ENCODE data around the gene PIGU. TPM values are rescaled to one million over a fixed set of nuclear protein-coding genes. Genes with fewer than 3 reads are reported as not detected.
"Not testable (repeated sequence)": the region's sequence is repeated elsewhere in the genome, so short reads cannot be mapped to it uniquely, and the experiment has no call there.

PIGU gene
- total RNA-seq, 1 donor from 2014 or later: 12.3 TPM

DNA sequence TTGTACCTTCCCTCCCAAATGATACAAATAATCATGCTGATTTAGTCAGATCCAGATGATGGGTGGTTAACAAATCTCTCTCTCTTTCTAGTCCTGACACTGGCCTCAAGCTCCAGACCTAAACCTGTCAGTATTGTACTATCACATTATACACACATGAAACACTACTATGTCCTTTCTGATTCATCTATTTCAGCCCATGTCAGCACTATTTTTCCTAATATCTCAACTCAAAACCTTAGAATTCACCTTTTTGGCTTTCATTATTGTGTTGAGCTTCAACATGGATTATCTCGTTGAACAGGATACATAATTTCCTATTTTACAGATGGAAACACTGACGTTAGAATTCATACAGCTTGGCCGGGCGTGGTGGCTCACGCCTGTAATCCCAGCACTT lies 3.5 kb downstream of the PIGU start:
- Histone ChIP-seq H3K4me3 (no peak overlapping the region), H3K27ac (no peak overlapping the region), H3K27me3 (no peaks in the 10 kb centered on the region), H3K9me3 (no peaks in the 10 kb centered on the region), H3K36me3 (no peaks in the 10 kb centered on the region), H3K4me1 (peaks cover 21% of the 10 kb centered on the region)
- DNase-seq (ENCODE audit: extremely low spot score in 2 of 2): no peak
- no peak for TF ChIP-seq POLR2A (IDR thresholded peaks at IDR 0.05)
- no peak for TF ChIP-seq CTCF (IDR thresholded peaks at IDR 0.05)
- no peak for TF ChIP-seq POLR2AphosphoS5 (IDR thresholded peaks at IDR 0.05; ENCODE audit: insufficient read depth in 1 of 2, low read depth in 1 of 2)
- intact Hi-C loops (cut with DNase I): no loop called here

GRCh38 chr20:34669094-34669493 lies 7.8 kb downstream of the PIGU start:
- no peaks in the 10 kb centered on the region for H3K36me3 ChIP-seq
- H3K4me3 ChIP-seq: no peak overlapping the region
- no peak for TF ChIP-seq POLR2A (IDR thresholded peaks at IDR 0.05)
- no peak for TF ChIP-seq CTCF (IDR thresholded peaks at IDR 0.05)
- TF ChIP-seq POLR2AphosphoS5 (IDR thresholded peaks at IDR 0.05; ENCODE audit: insufficient read depth in 1 of 2, low read depth in 1 of 2): no peak
- no peaks in the 10 kb centered on the region for H3K27me3 ChIP-seq
- H3K9me3 ChIP-seq: no peaks in the 10 kb centered on the region
- DNase-seq (ENCODE audit: extremely low spot score in 2 of 2): no peak
- intact Hi-C loops (cut with DNase I): no loop called here
- H3K4me1 ChIP-seq: no peaks in the 10 kb centered on the region
- H3K27ac ChIP-seq: no peak overlapping the region

GRCh38 chr20:34664751-34665150 lies 12.1 kb downstream of the PIGU start:
- H3K27me3 ChIP-seq; H3K4me3 ChIP-seq; DNase-seq (ENCODE audit: extremely low spot score in 2 of 2); H3K9me3 ChIP-seq; H3K4me1 ChIP-seq; intact Hi-C loops (cut with DNase I); H3K27ac ChIP-seq; H3K36me3 ChIP-seq: not testable (repeated sequence)

GRCh38 chr20:34663213-34663943 lies 13.5 kb downstream of the PIGU start:
- no peak overlapping the region for H3K27ac ChIP-seq
- intact Hi-C loops (cut with DNase I): no loop called here
- TF ChIP-seq POLR2AphosphoS5 (IDR thresholded peaks at IDR 0.05; ENCODE audit: insufficient read depth in 1 of 2, low read depth in 1 of 2) (no peak), POLR2A (IDR thresholded peaks at IDR 0.05) (no peak), CTCF (IDR thresholded peaks at IDR 0.05) (no peak)
- no peaks in the 10 kb centered on the region for H3K4me1 ChIP-seq
- H3K4me3 ChIP-seq: no peak overlapping the region
- no peaks in the 10 kb centered on the region for H3K9me3 ChIP-seq
- no peaks in the 10 kb centered on the region for H3K36me3 ChIP-seq
- no peak for DNase-seq (ENCODE audit: extremely low spot score in 2 of 2)
- no peaks in the 10 kb centered on the region for H3K27me3 ChIP-seq

- intact Hi-C loops (cut with DNase I); DNase-seq (ENCODE audit: extremely low spot score in 2 of 2); H3K27me3 ChIP-seq; H3K36me3 ChIP-seq; H3K9me3 ChIP-seq; H3K27ac ChIP-seq; H3K4me1 ChIP-seq; H3K4me3 ChIP-seq: not testable (repeated sequence)
Observed at GRCh38 chr20:34661811-34662210, 15.1 kb downstream of the PIGU start.

- H3K4me1 ChIP-seq; H3K27me3 ChIP-seq; DNase-seq (ENCODE audit: extremely low spot score in 2 of 2); H3K4me3 ChIP-seq; intact Hi-C loops (cut with DNase I); H3K27ac ChIP-seq; H3K9me3 ChIP-seq; H3K36me3 ChIP-seq: not testable (repeated sequence)
Observed at GRCh38 chr20:34658654-34659053, 18.2 kb downstream of the PIGU start.
